LNCaP clone FGC (cell line): ENCODE results near the gene RMI1.

Source experiments
- DNase-seq: peaks from one replicate; pipeline ENCODE4 v3.0.0-alpha.2; 2011; ENCODE audit warnings: low read depth
- H3K4me3 ChIP-seq: 2 replicates; pipeline ENCODE4 v1.5.1; 2011; ENCODE audit warnings: mild to moderate bottlenecking, low read depth, low read length, control low read depth
- TF ChIP-seq, protein P1 (sequence below): IDR thresholded peaks from 2 replicates; pipeline ENCODE4 v1.5.1; 2012; ENCODE audit warnings: mild to moderate bottlenecking; ENCODE audit not compliant: control insufficient read depth, insufficient read depth; ENCODE audit errors: extremely low read depth

The RMI1 gene

DNA sequence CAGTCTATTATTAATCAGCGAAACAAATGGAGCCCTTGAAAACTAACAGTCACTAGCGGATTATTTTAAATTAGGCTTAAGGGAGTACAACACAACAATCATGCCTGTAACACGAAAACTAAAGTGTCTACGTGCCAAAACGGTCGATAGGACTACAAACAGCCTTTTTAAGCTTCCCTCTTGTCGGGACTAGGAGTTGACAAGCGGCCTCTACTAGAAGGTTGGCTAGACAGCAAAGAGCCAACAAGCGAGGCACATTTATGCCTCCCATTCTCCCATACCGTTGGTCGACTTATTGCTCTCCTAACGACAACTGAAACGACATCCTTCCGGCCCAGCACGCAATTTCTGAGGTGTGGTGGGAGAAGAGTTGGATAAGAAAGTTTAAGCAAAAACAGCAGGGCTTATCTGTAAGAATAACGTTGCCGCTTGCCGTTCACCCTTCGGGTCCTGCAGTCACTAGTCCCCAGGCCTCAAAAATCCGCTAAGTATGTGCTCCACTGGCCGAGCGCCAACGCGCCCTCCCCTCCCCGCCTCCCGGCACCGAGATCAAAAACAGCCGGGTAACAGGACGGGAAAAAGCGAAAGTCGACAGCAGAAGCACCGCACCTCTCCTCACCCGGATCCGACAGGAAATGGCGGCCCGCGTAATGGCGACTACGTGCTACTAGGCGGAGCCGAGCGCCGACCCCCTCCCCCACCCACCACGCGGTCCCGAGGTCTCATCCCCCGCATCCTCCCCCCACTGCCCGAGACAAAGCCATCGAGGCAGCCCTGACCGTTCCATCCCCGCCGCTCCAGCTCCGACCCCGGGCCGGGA is 1.4 kb upstream of the RMI1 start:
- no peak for DNase-seq
- TF ChIP-seq, protein P1, sequence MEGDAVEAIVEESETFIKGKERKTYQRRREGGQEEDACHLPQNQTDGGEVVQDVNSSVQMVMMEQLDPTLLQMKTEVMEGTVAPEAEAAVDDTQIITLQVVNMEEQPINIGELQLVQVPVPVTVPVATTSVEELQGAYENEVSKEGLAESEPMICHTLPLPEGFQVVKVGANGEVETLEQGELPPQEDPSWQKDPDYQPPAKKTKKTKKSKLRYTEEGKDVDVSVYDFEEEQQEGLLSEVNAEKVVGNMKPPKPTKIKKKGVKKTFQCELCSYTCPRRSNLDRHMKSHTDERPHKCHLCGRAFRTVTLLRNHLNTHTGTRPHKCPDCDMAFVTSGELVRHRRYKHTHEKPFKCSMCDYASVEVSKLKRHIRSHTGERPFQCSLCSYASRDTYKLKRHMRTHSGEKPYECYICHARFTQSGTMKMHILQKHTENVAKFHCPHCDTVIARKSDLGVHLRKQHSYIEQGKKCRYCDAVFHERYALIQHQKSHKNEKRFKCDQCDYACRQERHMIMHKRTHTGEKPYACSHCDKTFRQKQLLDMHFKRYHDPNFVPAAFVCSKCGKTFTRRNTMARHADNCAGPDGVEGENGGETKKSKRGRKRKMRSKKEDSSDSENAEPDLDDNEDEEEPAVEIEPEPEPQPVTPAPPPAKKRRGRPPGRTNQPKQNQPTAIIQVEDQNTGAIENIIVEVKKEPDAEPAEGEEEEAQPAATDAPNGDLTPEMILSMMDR: no peak
- peak overlapping the region; percentile 75 for H3K4me3 ChIP-seq

DNA sequence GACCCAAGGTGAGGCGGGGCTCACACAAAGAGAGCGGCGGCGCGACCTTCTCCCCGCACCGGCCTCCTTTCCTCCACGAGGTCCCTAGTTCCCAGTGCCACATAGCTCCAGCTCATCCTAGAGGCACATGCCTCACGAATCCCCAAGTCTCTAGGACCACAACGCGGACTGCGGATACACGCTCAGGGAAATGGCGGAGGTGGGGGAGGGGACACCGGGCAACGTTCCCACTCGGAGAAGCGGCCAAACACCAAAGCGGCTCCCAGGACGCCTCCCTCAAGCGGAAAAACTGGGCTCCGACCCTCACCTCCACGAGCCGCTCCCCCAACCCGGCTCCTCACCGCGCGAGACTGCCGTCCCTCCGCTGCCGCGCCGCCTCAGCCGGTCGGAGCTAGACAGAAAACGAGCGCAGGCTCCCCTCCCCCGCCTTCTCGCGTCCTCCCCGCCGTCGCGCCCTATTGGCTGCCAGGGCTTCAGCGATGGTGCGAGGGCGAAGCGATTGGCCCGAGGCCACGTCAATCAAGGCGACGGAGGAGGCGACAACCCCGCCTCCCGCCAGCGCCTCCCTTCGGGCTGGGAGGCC is 702 bp upstream of the RMI1 start, which contains the start of gene HNRNPK:
Gene HNRNPK (minus strand): TSS at position 404 of the 583 bp plus-strand sequence. CDS start 1,963 bp downstream, outside the sequence.
- TF ChIP-seq, protein P1: no peak
- peak; percentile 93 for DNase-seq
- peak within 1 kb of the TSS; percentile 75 for H3K4me3 ChIP-seq

- peak overlapping the region; percentile 75 for H3K4me3 ChIP-seq
- peak; percentile 58 for DNase-seq
- TF ChIP-seq, protein P1: no peak
These were observed 694 bp downstream of the RMI1 start for GRCh38 chr9:83981126-83981871.

- H3K4me3 ChIP-seq: peak overlapping the region; percentile 25; the same call in 1 of the 2 replicates
- TF ChIP-seq, protein P1: no peak
- DNase-seq: no peak
These were observed 5.6 kb downstream of the RMI1 start for GRCh38 chr9:83986195-83986594.

DNA sequence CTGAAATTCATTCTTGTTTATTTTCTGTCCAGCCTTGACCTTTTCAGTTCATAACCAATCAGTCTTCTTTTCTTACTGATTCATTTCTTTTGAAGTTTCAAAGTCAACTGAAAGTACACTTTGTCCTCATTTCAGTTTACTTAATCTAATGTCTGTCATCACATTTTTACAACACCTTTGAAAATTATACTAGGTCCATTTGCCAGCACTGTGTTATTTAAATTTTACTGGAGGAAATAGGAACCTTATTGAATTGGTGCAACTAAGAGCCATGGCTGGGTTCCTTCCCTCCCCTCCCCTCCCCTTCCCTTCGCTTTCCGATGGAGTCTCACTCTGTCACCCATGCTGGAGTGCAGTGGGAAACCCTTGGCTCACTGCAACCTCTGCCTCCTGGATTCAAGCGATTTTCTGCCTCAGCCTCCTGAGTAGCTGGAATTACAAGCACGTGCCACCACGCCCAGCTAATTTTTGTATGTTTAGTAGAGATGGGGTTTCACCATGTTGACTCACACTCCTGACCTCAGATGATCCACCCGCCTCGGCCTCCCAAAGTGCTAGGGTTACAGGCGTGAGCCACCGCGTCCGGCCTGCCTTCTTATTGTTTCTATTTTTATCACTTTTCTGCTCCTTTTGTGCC is 6.3 kb downstream of the RMI1 start:
- TF ChIP-seq, protein P1: no peak
- peak; percentile 91 for DNase-seq
- no peak overlapping the region; the same call in 1 of the 2 replicates for H3K4me3 ChIP-seq

DNA sequence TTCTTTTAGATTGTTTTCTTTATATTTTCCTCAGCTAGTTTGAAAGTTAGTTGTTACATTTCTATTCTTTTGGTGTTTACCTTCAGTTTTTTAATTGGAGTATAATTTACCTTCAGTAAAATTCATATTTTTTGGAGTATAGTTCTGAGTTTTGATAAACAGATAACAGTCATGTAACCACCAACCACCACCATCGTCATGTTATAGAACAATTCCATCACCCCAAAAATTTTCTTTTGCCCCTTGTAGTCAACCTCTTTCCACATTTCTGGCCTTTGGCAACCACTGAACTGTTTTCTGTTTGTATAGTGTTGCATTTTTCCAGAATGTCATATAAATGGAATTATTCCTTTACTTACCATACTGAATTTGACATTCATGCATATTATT is 6.8 kb downstream of the RMI1 start:
- no peak for DNase-seq
- H3K4me3 ChIP-seq: no peak overlapping the region
- TF ChIP-seq, protein P1: no peak
